DMS53 (cell line): ENCODE data around the gene CCDC192.
"Not testable (repeated sequence)": the region's sequence is repeated elsewhere in the genome, so short reads cannot be mapped to it uniquely, and the experiment has no call there.

Experiments used
- DNase-seq: peaks from one replicate; lab custom pipeline; 2025; lab: John Stamatoyannopoulos, UW

Gene CCDC192

DNA sequence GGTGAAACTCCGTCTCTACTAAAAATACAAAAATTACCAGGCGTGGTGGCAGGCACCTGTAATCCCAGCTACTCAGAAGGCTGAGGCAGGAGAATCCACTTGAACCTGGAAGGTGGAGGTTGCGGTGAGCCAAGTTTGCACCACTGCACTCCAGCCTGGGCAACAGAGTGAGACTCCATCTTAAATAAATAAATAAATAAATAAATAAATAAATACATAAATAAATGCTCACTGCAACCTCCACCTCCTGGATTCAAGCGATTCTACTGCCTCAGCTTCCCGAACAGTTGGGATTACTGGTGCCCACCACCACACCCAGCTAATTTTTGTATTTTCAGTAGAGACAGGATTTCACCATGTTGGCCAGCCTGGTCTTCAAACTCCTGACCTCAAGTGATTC lies 144.4 kb downstream of the CCDC192 start:
- not testable (repeated sequence) for DNase-seq

DNA sequence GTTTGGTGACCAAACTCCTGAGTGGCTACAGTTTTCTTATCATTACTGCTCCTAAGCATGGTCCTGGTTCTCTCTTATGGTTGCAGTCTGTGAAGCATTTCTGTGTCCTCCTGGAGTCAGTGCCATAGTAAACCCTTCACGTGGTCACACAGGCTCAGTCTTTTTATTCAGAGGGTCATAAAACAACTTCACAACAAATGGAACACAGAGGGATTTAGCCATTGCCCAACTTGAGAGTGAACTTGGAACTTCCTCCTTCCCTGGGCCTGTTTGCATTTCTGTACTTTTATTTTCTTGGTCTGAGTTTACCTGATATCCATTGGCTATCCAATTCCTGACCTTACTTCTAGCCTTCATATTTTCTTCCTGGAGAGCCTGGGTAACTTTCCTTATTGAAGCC lies 144.9 kb downstream of the CCDC192 start:
- no peak for DNase-seq

GRCh38 chr5:127849408-127849807 lies 146.2 kb downstream of the CCDC192 start:
- no peak for DNase-seq

- DNase-seq = no peak
Observed at GRCh38 chr5:127849891-127850290, 146.7 kb downstream of the CCDC192 start.

DNA sequence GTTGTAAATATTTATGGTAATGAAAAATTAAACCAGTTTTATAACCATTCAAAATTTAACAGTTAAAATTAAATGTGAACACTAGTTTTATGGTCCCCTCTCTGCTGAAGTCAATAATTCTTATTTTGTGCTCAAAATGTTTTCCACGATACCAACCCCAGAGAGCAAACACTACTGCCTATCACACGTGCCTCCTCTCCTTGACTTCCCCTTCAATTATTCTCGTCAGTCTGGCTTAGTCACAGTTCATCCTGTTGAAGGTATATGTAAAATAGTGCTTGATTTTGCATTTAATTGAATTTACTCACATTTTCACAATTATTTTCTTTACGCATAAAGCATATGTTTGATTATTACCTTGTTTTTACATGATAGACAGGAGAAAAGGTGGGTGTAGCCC lies 148.8 kb downstream of the CCDC192 start:
- no peak for DNase-seq

- no peak for DNase-seq
Observed at GRCh38 chr5:127854520-127854919, 151.3 kb downstream of the CCDC192 start.

DNA sequence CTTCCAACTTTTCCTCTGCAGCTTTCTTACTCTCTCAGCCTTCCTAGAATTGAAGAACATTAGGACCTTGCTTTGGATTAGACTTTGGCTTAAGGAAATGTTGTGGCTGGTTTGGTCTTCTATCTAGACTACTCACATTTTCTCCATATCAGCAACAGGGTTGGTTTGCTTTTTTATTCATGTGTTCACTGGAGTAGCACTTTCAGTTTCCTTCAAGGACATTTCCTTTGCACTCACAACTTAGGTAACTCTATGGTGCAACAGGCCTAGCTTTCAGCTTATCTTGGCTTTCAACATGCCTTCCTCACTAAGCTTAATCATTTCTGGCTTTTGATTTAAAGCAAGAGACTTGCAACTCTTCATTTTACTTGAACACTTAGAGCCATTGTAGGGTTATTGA lies 153.1 kb downstream of the CCDC192 start:
- no peak for DNase-seq

GRCh38 chr5:127858116-127858784 lies 155.1 kb downstream of the CCDC192 start:
- DNase-seq = no peak

- no peak for DNase-seq
Observed at GRCh38 chr5:127860291-127860690, 157.1 kb downstream of the CCDC192 start.

GRCh38 chr5:127863161-127863560 lies 160.0 kb downstream of the CCDC192 start:
- no peak for DNase-seq

DNA sequence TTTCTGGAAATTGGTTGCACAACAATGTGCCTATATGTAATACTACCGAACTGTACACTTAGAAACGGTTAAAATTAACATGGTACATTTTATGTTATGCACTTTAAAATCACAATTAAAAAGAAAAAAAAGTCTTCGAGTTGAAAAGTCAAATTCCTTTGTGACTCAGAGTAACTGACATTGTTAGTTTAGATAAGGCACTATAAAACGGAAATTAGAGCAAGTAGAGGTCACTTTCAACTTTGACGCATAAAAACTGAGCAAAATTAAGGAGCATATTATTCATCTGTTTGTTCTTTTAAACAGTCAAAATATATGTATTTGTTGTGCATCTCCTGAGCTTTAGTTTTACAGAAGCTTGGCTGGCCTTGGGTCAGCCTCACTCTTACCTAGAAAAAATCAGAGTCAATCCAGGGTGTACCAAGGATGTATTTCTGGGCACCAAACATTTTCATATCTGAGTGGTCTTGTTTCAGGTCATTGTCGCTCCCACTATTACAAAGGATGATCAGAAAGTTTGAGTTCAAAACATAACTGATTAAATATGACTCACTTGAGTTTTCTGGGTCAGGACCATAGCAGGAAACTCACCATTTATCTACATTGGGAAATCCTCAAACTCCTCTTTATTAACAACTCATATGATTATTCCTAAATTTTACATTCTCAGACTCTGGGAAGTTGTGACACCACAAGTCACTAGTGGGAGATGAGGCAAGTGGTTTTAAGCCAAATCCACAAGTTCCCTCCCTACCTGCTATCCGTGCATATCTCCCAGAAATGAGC lies 160.6 kb downstream of the CCDC192 start:
- DNase-seq = no peak

- no peak for DNase-seq
Observed at GRCh38 chr5:127864511-127864910, 161.3 kb downstream of the CCDC192 start.

GRCh38 chr5:127865273-127865672 lies 162.1 kb downstream of the CCDC192 start:
- peak; percentile 21 for DNase-seq

DNA sequence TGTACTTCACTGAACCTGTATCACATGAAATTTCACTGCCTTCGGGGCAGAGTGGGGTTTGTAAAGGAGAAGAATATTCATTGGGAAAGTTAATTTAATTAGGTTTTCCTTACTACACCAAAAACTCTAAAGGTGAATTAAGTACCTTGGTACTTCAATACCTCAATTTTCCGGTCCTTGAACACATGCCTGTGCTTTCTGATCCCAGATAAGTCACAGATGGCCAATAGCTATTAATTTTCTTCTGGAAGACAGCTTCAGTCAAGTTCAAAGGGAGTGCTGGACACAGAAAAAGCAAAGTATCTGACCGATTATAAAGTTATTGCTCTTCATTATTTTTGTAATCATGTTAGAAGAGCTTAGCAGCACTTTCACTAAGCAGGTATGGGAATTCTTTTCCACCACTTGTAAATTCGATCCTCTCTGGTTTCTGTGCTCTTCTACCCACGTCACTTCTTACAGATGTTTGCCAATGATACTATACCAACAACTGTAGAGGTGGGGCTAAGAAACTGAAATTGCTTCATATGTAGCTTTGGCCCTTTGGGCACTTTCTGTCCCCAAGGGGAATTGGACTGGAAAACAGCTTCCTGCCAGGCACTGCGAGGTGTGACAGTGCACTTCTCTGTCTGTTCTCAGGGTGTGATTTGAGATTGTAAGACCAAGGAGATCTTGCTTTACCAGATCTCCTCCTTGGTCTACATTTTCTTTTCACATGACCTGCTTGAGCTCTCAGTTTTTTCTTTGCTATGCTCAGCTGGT lies 164.0 kb downstream of the CCDC192 start:
- DNase-seq = no peak

GRCh38 chr5:127870914-127871313 lies 167.7 kb downstream of the CCDC192 start:
- DNase-seq = no peak

DNA sequence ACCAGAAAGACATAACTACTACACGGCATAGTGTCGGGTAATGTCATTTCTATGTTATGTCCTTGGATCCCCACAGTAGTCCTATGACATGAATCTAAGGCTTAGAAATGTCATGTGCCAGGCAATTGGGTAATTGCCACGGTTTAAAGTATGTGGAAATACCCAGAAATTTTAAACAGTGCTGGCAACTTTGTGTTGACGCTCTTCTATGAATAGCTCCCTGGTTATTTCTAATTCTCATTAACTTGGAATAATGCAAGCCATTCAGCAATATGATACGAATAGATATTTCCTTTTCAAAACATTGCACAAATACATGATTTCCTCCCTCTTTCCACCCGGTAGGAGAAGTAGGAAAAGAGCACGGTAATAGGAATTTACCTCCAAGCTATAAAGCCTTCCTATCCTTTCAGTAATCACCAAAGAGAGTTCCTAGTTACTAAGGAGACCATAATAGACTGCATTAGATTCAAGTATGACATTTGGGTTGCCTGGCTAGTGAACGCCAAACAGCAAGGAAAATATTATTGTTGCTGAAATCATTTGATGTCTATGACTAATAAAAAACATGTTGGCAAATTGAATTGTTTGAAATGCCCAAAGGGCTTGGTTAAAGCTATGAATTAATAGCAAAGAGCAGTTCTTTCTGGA lies 168.4 kb downstream of the CCDC192 start:
- DNase-seq = no peak

- no peak for DNase-seq
Observed at GRCh38 chr5:127872494-127872893, 169.3 kb downstream of the CCDC192 start.

DNA sequence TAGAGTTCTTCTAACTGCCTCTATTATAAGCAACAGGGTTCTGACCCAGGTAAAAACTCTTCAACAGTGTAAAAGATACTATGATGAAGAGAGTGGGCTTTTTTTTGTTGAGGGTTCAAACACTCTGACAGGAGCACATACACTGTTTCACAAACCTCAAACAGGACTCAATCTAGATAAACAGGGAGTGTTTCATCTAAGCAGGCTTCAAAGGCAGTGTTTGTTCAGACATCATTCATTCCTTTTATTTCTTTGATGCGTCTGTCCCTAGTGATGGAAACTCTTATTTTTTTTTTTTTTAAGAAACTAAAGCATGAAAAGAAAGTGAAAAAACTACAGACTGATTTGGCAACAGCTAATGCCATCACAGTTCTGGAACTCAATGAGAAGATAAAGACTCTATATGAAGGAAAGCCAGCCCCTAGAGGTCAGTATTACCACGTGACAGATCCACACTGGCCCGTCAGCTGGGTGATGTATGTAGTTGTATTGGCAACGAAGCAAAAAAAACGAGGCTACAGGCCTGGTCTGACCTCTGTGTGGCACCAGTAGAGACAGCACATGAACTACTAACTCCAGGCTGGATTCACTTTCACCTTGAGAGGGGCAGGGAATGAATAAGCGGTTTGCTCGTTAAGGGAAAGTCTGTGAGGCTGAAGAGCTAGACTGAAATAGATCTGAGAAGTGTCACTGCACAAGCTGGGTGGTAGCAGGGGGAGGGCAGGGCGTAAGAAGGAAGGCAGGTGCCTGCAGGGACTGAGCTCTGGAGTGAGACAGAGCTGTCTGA lies 172.2 kb downstream of the CCDC192 start:
- peak; percentile 96 for DNase-seq

GRCh38 chr5:127876384-127876783 lies 173.2 kb downstream of the CCDC192 start:
- DNase-seq = peak; percentile 33

- DNase-seq = peak; percentile 86
Observed at GRCh38 chr5:127878174-127878750, 175.1 kb downstream of the CCDC192 start.

- DNase-seq = peak; percentile 37
Observed at GRCh38 chr5:127884416-127884815, 181.2 kb downstream of the CCDC192 start.
